ENCODE results near the gene NDUFS5. TPM values are rescaled to one million over a fixed set of nuclear protein-coding genes. Genes with fewer than 3 reads are reported as not detected.

Gene NDUFS5
- total RNA-seq, 1 experiment from 2014 or later: 367 TPM

DNA sequence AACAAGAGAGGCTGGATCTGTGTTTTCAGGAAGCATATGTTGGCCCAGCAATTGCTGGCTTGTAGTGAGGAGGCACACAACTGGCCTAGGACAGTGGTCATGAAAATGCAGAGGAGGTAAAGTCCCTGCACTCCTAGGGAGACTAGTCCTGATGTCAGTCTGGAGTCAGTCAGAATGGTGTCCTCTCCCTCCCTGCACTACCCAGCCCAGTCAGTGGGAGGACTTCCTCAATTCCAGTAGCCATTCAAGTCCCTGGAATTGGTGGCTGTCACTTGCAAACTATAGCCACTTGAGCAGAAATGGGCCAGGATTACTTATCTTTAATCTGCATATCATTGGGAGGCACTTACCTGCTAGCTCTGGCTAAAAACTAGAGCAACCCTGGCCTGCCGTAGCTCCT is 18.6 kb downstream of the NDUFS5 start:
- Histone ChIP-seq H4K8ac (replicated peaks; ENCODE audit: insufficient read length, low read depth, low read length) (no peak overlapping the region), H2BK12ac (ENCODE audit: insufficient read length, low read depth, low read length) (no peak overlapping the region), H2BK5ac (ENCODE audit: insufficient read length, low read length) (no peak overlapping the region), H3K4me1 (ENCODE audit: insufficient read depth, low read length) (no peaks in the 10 kb centered on the region), H2BK120ac (ENCODE audit: low read depth, low read length, poor library complexity, severe bottlenecking) (no peak overlapping the region), H2AK5ac (ENCODE audit: insufficient read length, low read length) (no peak overlapping the region), H3K9ac (ENCODE audit: extremely low read depth, insufficient read length, low read length) (no peak overlapping the region), H3K79me2 (ENCODE audit: insufficient read depth, low read length) (no peaks in the 10 kb centered on the region), H4K91ac (ENCODE audit: insufficient read length, low read depth, low read length) (no peak overlapping the region), H3K23me2 (ENCODE audit: insufficient read length, low read depth, low read length, poor library complexity, severe bottlenecking) (no peaks in the 10 kb centered on the region), H3K56ac (ENCODE audit: insufficient read length, low read depth, low read length) (no peak overlapping the region), H3K4ac (ENCODE audit: low read depth, low read length) (no peak overlapping the region), H3K27ac (ENCODE audit: insufficient read length, low read depth, low read length) (no peak overlapping the region), H3T11ph (ENCODE audit: low read length) (no peak overlapping the region), H3K9me3 (ENCODE audit: control insufficient read depth, low read depth, low read length) (no peaks in the 10 kb centered on the region), H3K14ac (ENCODE audit: insufficient read depth, low read length) (no peak overlapping the region), H4K20me1 (ENCODE audit: control insufficient read depth, insufficient read depth, insufficient read length) (no peaks in the 10 kb centered on the region), H2BK15ac (ENCODE audit: low read depth, low read length) (no peak overlapping the region), H3K27me3 (ENCODE audit: insufficient read depth, low read length) (no peaks in the 10 kb centered on the region), H3K18ac (ENCODE audit: insufficient read length, low read depth, low read length) (no peak overlapping the region), H3K23ac (ENCODE audit: insufficient read length, low read depth, low read length) (no peak overlapping the region), H4K5ac (ENCODE audit: insufficient read length, low read depth, low read length) (no peak overlapping the region), H2BK20ac (ENCODE audit: low read depth, low read length, poor library complexity, severe bottlenecking) (no peak overlapping the region), H3K4me2 (ENCODE audit: insufficient read depth, insufficient read length, low read length) (no peak overlapping the region), H2AFZ (ENCODE audit: low read length) (no peak overlapping the region), H3K79me1 (ENCODE audit: insufficient read depth, low read depth, low read length, poor library complexity, severe bottlenecking) (no peaks in the 10 kb centered on the region)
- WGBS (ENCODE audit: extremely low coverage, insufficient read length, low lambda C conversion rate): no CpG with 5 or more reads among the region's 1 CpG
- DNase-seq: no peak
- H3K27me3 Mint-ChIP-seq (ENCODE audit: low read depth): no peaks in the 10 kb centered on the region; the same call in 1 of the 2 replicates
- H3K4me1 Mint-ChIP-seq: peaks cover 2 to 7% of the 10 kb centered on the region in 2 experiments
- TF ChIP-seq, protein P1, sequence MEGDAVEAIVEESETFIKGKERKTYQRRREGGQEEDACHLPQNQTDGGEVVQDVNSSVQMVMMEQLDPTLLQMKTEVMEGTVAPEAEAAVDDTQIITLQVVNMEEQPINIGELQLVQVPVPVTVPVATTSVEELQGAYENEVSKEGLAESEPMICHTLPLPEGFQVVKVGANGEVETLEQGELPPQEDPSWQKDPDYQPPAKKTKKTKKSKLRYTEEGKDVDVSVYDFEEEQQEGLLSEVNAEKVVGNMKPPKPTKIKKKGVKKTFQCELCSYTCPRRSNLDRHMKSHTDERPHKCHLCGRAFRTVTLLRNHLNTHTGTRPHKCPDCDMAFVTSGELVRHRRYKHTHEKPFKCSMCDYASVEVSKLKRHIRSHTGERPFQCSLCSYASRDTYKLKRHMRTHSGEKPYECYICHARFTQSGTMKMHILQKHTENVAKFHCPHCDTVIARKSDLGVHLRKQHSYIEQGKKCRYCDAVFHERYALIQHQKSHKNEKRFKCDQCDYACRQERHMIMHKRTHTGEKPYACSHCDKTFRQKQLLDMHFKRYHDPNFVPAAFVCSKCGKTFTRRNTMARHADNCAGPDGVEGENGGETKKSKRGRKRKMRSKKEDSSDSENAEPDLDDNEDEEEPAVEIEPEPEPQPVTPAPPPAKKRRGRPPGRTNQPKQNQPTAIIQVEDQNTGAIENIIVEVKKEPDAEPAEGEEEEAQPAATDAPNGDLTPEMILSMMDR (conservative IDR thresholded peaks at IDR 0.05): 0 out of 3 replicates have a peak, but pooled peaks have one; percentile 15
- no peaks in the 10 kb centered on the region for H3K9me3 Mint-ChIP-seq
- H3K4me3 Mint-ChIP-seq: no peak overlapping the region
- peak overlapping the region in 1 of 3 experiments; percentile 23; a peak in 1 of 7 replicates for H3K27ac Mint-ChIP-seq
- peaks cover 5 to 24% (median 20%) of the 10 kb centered on the region in 3 experiments; a peak in 4 of 7 replicates for H3K36me3 Mint-ChIP-seq (ENCODE audit: insufficient read depth in 1 of 3, low read depth in 3 of 3)

All from H9 (cell line).